Urinary bladder (tissue), 4 donors: Measurements from ENCODE around the gene ZAP70. TPM values are rescaled to one million over a fixed set of nuclear protein-coding genes. Genes with fewer than 3 reads are reported as not detected.

Experiments used
- DNase-seq: peaks from one replicate; pipeline ENCODE4 v3.0.0-alpha.2; 2015; ENCODE audit errors: extremely low spot score
- H3K27ac ChIP-seq: one replicate; pipeline ENCODE4 v1.5.1; 2013; ENCODE audit warnings: low read depth, mild to moderate bottlenecking, moderate library complexity
- H3K36me3 ChIP-seq: one replicate; pipeline ENCODE4 v1.6.1; 2013; ENCODE audit warnings: mild to moderate bottlenecking, moderate library complexity; ENCODE audit not compliant: insufficient read depth
- H3K4me1 ChIP-seq: one replicate; pipeline ENCODE4 v1.6.1; 2013; ENCODE audit warnings: mild to moderate bottlenecking, moderate library complexity; ENCODE audit not compliant: insufficient read depth
- H3K4me3 ChIP-seq: one replicate; pipeline ENCODE4 v1.5.1; 2013; ENCODE audit warnings: low read depth, low read length
- WGBS: extraction: QIAGEN DNeasy Blood & Tissue Kit; methylation state at CpG from one replicate; pipeline ENCODE4 v1.1.7; 2013; 5-methylcytosine and 5-hydroxymethylcytosine counted together
- polyA plus RNA-seq: library from polyadenylated mRNA; stranded (reverse); fragments of 200-250 nt; gene quantifications from one replicate; pipeline ENCODE4 v1.2.3, GENCODE V29; 2013
- total RNA-seq: library from RNA; depleted of rRNA; stranded (reverse); fragments of >200 nt; gene quantifications from one replicate; pipeline ENCODE4 v1.2.3, GENCODE V29; 2014
- donor health status: healthy with polysubstance abuse.
- donor health status: healthy.

ZAP70 gene
- total and polyA plus RNA-seq, 2 donors: 1.9 to 2.5 TPM

DNA sequence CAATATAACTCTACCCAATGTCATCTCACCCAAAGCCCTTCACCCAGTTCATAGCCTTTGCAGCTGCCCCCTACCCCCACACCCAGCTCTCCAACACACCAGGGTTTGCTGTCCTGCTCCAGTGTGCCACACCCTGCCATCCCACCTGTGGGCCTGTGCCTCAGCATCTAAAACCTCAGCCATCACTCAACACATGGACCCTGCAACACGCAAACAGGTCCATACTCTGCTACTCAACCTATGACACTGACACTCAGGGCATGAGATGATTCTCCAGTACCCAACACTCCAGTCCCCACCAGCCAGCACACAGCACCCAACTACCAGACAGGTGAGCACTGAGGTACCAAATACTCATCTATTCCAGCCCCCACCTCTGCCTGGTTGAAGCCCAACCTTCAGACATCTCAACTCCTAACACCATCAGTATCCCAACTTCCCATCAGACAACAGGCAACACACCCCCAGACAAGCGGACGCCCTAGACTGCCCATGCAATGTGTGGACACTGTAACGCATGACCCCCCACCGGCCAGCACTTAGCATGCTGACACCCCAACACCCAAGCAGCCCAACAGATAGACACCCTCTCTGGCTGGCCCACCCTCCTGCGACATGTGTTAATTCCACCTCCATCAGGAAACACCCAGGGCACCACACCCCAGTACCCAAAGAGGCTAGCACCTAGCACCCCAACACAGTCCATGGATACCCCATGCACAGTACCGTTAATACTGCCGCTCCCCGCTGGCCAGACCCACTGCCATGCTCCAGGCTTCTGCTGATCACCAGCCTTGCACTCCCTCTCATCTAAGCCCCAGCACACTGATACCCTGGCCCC, 25.0 kb downstream of the ZAP70 start:
- DNase-seq: no peak
- H3K4me1 ChIP-seq: no peaks in the 10 kb centered on the region
- WGBS: 96% methylated on average over 9 of the region's 9 CpGs

DNA sequence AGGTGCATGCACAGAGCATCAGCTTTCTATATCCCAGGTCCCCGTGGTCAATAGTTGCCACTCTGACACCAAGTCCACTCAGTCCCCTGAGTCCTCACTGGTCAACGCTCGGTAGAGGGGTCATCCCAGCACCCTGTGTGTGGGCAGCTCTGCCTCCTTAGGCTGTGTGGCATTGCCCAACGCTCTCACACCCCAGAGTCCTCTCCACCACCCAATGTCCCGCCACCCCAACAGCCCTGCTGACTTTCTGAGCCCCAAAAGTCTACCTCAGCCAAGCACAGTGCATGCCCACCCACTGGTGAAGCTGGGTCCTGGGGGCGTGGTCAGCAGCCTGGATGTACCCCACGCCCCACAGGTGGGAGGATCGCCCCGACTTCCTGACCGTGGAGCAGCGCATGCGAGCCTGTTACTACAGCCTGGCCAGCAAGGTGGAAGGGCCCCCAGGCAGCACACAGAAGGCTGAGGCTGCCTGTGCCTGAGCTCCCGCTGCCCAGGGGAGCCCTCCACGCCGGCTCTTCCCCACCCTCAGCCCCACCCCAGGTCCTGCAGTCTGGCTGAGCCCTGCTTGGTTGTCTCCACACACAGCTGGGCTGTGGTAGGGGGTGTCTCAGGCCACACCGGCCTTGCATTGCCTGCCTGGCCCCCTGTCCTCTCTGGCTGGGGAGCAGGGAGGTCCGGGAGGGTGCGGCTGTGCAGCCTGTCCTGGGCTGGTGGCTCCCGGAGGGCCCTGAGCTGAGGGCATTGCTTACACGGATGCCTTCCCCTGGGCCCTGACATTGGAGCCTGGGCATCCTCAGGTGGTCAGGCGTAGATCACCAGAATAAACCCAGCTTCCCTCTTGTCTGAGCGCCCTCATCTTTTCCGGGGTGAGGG, 25.9 kb downstream of the ZAP70 start:
- H3K4me1 ChIP-seq: no peaks in the 10 kb centered on the region
- H3K4me3 ChIP-seq: no peak overlapping the region
- H3K27ac ChIP-seq: no peak overlapping the region
- DNase-seq: no peak
- WGBS: 87% methylated on average over 23 of the region's 23 CpGs
- H3K36me3 ChIP-seq: no peaks in the 10 kb centered on the region

More for the DNA sequence above, 25.0 kb downstream of the ZAP70 start:
- Histone ChIP-seq H3K4me3 (no peak overlapping the region), H3K36me3 (no peaks in the 10 kb centered on the region), H3K27ac (no peak overlapping the region)

DNA sequence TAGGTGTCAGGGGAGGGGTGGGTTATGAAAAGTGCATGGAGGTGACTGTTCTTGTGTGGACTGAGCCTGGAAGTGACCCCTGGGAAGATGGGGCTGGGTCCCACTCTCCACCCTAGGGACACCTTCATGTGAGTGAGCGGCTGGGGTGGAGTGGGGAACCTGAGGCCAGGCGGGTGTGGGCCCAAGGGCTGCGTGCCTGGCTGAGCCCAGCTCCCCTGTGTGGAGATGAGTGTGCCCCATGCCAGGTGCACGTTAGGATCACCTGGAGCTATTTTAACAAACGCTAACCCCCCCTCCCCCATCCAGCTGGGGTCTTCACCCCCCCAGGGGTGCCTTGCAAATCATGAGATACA, 26.5 kb downstream of the ZAP70 start:
- no peak for DNase-seq
- H3K4me1 ChIP-seq: no peaks in the 10 kb centered on the region
- WGBS: 83% methylated on average over 5 of the region's 5 CpGs
- H3K27ac ChIP-seq: no peak overlapping the region
- H3K4me3 ChIP-seq: no peak overlapping the region
- H3K36me3 ChIP-seq: no peaks in the 10 kb centered on the region

DNA sequence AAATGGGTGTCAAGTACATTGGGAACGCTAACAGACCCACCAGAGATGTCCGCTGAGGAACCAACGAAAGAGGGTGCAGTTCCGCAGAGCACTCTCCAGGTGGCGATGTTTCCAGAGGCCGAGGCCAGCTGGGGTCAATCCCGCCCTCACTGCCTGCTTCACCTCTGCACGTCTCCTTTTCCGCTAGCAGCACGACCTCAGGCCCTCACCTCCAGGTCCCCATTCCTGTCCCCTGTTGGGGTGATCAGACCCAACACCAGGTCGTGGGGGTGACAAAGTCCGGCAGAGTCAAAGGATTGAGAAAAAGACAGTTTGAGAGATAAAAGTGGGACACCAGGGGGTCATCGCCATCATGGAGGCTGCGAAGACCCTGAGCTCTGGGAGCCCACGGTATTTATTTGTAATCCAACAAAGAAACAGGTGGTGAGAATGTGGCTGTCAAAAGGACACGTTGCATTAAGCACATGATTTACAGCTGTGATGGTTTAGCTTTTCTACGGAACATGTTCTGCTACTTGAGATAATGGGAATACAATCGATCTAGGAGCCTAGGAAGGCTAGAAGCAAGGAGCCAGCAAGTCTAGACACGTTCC, 27.3 kb downstream of the ZAP70 start:
- no peaks in the 10 kb centered on the region for H3K4me1 ChIP-seq
- H3K36me3 ChIP-seq: no peaks in the 10 kb centered on the region
- no peak overlapping the region for H3K27ac ChIP-seq
- WGBS: 27% methylated on average over 19 of the region's 19 CpGs
- no peak overlapping the region for H3K4me3 ChIP-seq
- DNase-seq: no peak

DNA sequence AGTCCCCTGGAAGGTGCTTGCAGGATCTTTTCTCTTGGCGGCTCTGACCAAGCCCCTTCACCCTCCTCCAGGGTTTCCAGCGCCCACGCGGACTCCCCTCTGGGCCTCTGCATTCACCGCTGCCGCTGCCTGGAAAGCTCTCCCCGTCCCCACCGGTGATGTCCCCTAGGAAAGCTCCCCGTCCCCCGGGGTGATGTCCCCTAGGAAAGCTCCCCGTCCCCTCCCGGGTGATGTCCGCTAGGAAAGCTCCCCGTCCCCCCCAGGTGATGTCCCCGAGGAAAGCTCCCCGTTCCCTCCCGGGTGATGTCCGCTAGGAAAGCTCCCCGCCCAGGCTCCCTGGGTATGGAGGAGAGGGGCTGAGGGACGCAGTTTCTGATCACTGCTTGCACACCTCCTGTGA, 27.9 kb downstream of the ZAP70 start:
- WGBS: 89% methylated on average over 20 of the region's 20 CpGs
- no peaks in the 10 kb centered on the region for H3K36me3 ChIP-seq
- H3K4me1 ChIP-seq: no peaks in the 10 kb centered on the region
- no peak for DNase-seq
- H3K27ac ChIP-seq: no peak overlapping the region
- H3K4me3 ChIP-seq: no peak overlapping the region

DNA sequence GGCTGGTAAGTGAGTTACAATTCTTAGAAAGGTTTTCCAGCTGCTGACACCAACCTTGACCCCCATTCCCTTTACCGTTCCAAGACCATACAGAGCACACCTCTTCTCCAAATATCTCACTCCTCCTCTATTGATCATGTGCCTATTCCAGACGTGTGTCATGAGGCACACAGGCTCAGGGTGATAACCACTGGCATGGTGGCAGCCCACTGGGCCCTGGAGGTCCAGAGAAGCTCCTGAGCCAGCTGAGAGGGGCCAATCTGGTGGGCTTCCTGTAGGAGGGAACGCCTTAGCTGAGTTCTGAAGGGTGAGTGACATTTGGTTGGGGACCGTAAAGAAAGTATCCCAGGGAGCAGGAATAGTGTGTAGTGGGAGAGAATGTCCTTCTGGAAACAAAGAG, 28.3 kb downstream of the ZAP70 start:
- Histone ChIP-seq H3K36me3 (no peaks in the 10 kb centered on the region), H3K4me1 (no peaks in the 10 kb centered on the region), H3K27ac (no peak overlapping the region), H3K4me3 (no peak overlapping the region)
- 87% methylated on average over 4 of the region's 4 CpGs for WGBS
- DNase-seq: no peak

DNA sequence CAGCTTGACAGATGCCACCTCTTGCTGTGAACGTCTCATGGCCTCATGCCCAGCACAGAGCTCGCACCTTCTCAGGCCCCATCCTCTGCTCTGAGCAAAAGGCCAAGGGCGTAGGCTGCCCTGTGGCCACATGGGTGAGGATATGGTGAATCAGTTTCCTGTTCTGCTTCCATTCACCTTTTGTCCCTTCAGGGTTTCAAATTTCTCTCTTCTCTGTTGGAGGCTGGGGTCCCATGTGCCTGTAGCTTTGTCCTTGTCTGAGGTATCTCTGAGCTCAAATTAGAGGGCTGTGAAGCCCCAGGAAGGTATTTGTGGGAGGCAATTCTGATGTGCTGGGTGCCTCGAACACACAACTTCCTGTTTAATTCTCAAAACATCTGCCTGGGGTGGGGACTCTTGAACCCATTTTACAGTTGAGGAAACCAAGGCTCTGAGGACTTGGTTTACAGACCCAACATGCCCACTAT, 29.0 kb downstream of the ZAP70 start:
- H3K4me1 ChIP-seq: no peaks in the 10 kb centered on the region
- H3K27ac ChIP-seq: no peak overlapping the region
- H3K36me3 ChIP-seq: no peaks in the 10 kb centered on the region
- WGBS: 80% methylated on average over 4 of the region's 4 CpGs
- no peak overlapping the region for H3K4me3 ChIP-seq
- DNase-seq: no peak

DNA sequence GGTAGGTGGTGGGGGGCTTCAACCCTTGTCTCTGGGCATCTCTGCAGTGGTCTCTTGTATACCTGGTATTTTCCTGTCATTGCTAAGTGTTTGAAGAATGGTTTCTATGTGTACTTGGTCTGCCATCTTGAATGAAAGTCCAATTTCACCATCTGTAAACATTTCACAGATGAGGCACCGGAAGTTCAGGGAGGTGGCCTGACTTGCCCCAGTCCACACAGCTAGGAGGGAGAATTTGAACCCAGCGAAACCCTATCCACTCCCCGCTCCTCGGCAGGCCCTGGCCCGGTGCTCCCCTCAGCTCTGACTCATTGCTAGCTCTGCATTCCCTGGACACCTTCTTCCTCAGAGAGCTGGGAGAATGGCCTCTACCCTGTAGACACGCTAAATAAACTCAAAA, 30.5 kb downstream of the ZAP70 start:
- no peaks in the 10 kb centered on the region for H3K4me1 ChIP-seq
- WGBS: 96% methylated on average over 6 of the region's 6 CpGs
- DNase-seq: no peak

DNA sequence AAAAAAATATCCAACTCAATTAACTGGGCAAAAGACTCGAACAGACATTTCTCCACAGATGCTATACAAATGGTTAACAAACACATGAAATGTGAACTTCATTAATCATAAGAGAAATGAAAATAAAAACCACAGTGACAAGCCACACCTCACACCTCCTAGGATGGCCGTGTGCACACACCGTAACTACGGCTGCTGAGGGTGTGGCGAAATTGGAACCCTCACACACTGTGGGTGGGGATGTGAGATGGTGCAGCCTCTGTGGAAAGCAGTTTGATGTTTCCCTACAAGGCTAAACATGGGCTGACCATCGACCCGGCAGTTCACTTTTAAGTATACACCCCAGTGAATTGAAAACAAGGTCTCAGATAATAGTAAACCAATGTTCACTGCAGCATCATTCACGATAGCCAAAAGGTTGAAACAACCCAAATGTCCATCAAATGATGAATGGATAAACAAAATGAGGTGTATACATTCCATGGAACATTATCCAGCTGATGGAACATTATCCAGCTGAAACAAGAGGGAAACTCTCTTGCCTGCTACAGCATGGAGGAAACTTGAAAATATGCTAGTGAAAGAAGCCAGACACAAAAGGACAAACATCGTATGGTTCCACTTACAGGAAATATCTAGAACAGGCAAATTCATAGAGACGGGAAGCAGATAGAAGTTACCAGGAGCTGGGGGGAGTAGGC, 32.2 kb downstream of the ZAP70 start:
- H3K4me1 ChIP-seq: no peaks in the 10 kb centered on the region
- no peak overlapping the region for H3K27ac ChIP-seq
- DNase-seq: no peak
- no peaks in the 10 kb centered on the region for H3K36me3 ChIP-seq
- H3K4me3 ChIP-seq: no peak overlapping the region
- WGBS: 48% methylated on average over 10 of the region's 10 CpGs

More for the DNA sequence above, 30.5 kb downstream of the ZAP70 start:
- Histone ChIP-seq H3K4me3 (no peak overlapping the region), H3K27ac (no peak overlapping the region), H3K36me3 (no peaks in the 10 kb centered on the region)

DNA sequence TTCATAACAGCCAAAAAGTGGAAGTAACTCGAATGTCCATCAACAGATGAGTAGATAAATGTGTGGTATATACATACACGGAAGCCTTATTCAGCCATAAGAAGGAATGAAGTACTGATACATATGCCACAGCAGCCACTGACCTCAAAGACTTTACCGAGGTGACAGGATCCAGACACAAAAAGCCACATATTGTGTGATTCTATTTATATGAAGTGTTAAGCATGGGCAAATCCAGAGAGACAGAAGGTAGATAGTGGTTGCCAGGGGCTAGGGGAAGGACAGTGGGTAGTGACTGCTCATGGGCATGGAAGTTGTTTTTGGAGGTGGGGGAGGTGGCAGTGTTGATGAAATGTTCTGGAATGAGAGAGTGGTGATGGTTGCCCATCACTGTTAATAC, 33.9 kb downstream of the ZAP70 start:
- H3K27ac ChIP-seq: no peak overlapping the region
- no peak overlapping the region for H3K4me3 ChIP-seq
- WGBS: 45% methylated on average over 3 of the region's 3 CpGs
- DNase-seq: no peak
- H3K36me3 ChIP-seq: no peaks in the 10 kb centered on the region
- H3K4me1 ChIP-seq: no peaks in the 10 kb centered on the region

DNA sequence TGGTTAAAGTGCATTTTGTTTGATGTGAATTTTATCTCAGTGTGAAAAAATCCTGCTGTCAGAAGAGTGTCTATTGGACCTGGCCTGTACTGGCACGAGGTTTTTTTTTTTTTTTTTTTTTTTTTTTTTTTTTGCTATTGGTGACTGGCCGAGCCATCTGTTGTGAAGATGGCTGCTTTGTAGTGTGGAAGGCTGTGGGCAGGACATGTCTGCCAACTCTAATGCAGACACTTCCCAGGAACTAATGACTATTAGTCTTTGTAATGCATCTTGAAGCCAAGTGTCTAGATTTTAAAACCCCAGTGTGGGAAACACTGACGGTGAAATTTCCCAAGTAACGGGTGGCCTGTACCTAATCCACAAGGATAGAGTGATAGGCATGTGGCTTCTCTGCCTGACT, 34.3 kb downstream of the ZAP70 start:
- no peak overlapping the region for H3K4me3 ChIP-seq
- no peak for DNase-seq
- no peaks in the 10 kb centered on the region for H3K4me1 ChIP-seq
- no peak overlapping the region for H3K27ac ChIP-seq
- WGBS: 49% methylated on average over 4 of the region's 4 CpGs
- no peaks in the 10 kb centered on the region for H3K36me3 ChIP-seq

DNA sequence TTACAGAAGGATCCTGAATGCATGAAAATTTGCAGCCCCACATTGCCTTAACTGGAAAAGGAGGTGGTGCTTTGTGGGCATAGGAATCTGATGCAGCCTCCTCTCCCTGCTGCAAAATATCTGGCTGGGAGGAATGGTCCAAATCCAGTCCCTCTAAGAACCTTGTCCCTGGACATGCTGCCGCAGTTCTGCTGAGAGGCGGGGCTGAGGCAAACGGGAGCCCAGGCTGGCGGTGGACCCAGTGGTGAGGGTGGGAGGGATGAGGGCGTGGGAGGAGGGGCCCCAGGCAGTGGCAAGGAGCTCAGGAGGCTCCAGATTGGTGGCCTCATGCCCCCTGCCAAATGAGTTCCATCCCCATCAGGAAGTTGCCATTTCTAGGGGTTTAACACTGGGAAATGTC, 36.2 kb downstream of the ZAP70 start:
- H3K4me3 ChIP-seq: no peak overlapping the region
- H3K36me3 ChIP-seq: no peaks in the 10 kb centered on the region
- H3K27ac ChIP-seq: no peak overlapping the region
- WGBS: 58% methylated on average over 5 of the region's 5 CpGs
- DNase-seq: no peak
- no peaks in the 10 kb centered on the region for H3K4me1 ChIP-seq

DNA sequence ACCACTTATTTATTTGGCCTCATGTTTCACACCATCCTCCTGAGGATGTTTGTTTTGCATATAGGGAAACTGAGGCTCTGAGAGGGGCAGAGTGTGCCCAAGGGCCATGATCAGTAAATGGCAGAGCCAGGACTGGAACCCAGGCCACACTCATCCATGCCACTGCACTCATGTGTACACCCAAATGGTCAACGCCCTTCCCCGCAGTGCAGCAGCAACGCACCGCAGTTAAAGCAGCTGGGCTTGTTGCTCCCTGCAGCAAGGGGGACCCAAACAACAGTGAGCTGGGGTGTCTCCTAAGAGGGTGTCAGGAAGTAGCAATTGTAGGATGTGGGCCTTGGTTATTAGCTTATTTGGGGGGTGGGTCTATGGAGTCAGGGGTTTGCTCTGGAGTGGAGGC, 36.6 kb downstream of the ZAP70 start:
- Histone ChIP-seq H3K4me1 (no peaks in the 10 kb centered on the region), H3K4me3 (no peak overlapping the region), H3K27ac (no peak overlapping the region), H3K36me3 (no peaks in the 10 kb centered on the region)
- WGBS: 96% methylated on average over 4 of the region's 4 CpGs
- DNase-seq: no peak
